Stimulated activated CD8-positive, alpha-beta memory T cell treated with anti-CD3 and anti-CD28 coated beads, Interleukin-12 subunit alpha, Interleukin-12 subunit beta, amount 100 ng/mL, for 24 hours (primary cell): ENCODE data around the gene MAGI2.

ENCODE experiments used
- DNase-seq: peaks from one replicate; pipeline ENCODE4 v3.0.0-alpha.2; 2020; ENCODE audit errors: extremely low read depth

The MAGI2 gene

GRCh38 chr7:78490524-78490923 lies 962.9 kb downstream of the MAGI2 start:
- DNase-seq, result no peak

GRCh38 chr7:78489476-78490240 lies 963.8 kb downstream of the MAGI2 start:
- DNase-seq, result no peak

GRCh38 chr7:78487464-78487863 lies 966.0 kb downstream of the MAGI2 start:
- no peak for DNase-seq

DNA sequence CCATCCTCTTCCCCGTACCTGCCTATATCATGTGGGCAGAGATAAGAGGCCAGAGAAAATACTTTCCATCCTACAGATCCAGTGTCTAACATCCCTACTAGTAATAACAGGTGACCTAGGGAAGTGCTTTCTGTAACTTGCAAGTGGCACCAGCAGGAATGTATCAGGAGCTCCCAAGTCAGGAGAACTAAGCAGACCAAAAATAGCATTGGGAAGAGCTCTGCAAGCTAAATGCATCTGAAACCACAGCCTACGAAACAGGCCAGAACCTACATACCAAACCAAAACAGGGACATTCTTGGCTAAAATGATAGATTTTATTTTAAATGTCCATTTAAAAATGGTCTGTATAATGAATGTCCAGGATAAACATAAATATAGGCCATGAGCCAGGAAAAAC lies 974.1 kb downstream of the MAGI2 start:
- no peak for DNase-seq

- no peak for DNase-seq
These were observed 976.5 kb downstream of the MAGI2 start for GRCh38 chr7:78476851-78477405.

DNA sequence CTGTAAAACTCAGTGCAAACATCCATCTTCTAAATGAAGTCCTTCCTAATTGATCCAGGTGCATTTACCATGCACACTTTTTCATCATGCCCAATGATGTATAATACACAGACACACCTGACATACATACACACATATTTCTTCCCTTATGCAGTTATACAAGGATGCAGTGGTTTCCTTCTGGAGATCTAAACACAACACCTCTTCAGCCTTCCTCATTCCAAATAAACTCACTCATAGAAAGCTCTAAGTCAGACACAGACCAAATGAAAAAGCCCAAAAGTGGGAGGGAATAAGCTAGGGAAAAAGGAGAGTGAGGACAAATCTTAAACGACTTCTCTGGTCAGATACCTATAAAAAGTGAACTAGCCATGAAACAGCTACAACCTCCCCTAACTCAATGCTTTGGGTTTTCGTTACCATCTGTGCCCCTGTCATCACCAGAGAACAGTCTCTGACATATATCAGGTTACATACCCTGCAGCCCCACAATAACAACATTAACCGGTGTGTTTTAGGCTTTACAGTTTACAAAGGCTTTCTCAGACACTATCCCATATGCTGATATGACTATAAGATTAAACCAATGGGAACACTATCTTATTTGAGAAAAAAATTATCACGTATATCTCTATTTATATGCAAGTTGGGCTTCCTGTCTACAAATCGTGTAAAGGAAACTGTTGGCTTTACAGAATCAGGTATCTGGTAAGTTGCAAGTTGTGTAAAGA lies 979.7 kb downstream of the MAGI2 start:
- DNase-seq, result no peak

GRCh38 chr7:78473021-78473420 lies 980.4 kb downstream of the MAGI2 start:
- DNase-seq, result no peak

GRCh38 chr7:78472519-78472918 lies 980.9 kb downstream of the MAGI2 start:
- no peak for DNase-seq

- no peak for DNase-seq
These were observed 987.6 kb downstream of the MAGI2 start for GRCh38 chr7:78465894-78466293.

DNA sequence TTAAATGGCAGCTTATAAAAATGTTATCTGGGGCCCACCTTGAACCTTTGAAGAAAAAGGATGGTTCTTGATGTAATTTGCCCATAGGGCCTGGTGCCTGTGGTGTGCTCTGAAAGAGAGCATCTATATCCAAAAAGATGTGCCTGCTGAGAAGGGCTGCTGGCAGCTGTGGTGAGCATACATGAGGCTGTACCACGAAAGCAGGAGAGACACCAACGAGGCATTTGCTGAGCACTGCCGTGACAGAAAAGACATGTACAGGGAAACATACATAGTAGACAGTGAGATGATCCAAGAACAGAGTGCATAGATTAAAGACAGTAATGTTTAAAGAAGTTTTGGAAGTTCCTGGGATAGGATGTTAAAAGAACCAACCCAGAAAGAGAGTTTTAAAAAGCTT lies 990.4 kb downstream of the MAGI2 start:
- no peak for DNase-seq

GRCh38 chr7:78450706-78451105 lies 1002.8 kb downstream of the MAGI2 start:
- no peak for DNase-seq

- no peak for DNase-seq
These were observed 1004.6 kb downstream of the MAGI2 start for GRCh38 chr7:78448911-78449310.

GRCh38 chr7:78444267-78444666 lies 1009.2 kb downstream of the MAGI2 start:
- DNase-seq, result no peak

DNA sequence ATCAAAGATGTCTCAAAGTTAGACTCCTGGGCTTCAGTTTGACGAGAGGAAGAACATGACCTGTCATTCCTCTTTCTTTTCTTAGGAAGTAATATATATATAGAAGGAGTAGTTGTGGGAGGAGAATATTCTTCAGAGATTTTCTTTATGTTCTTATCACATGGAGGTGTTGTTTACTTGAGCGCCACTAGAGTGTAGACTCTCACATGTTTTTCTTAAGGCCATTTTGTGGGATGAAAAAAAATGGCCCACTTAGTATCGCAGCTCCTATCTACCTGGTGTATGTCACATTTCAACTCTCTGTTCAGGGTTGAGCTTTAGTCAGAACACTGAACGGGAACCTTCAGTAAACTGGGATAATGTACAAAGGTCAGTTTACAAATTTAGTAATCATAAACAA lies 1009.7 kb downstream of the MAGI2 start:
- no peak for DNase-seq

- DNase-seq, result no peak
These were observed 1011.7 kb downstream of the MAGI2 start for GRCh38 chr7:78441737-78442136.

- DNase-seq, result no peak
These were observed 1015.0 kb downstream of the MAGI2 start for GRCh38 chr7:78438433-78438832.

DNA sequence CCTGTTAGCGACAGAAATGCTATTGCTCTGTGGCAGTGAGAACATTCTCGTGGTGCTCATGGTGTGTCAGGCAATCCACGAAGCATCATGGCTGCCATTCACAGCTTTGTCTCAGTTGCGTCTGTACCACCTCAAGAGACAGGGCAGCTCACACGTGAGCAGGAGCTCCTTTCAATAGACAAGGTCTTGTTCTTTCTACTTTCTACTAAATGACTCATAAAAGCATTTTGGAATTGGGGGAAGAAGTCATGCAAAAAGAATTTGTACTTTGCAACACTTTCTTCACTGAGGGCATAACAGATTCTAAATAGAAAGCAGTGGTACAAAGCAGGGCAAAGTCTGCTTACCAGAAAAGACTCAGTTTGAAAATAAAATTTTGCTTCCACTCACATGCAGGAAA lies 1016.3 kb downstream of the MAGI2 start:
- no peak for DNase-seq

GRCh38 chr7:78435355-78435754 lies 1018.1 kb downstream of the MAGI2 start:
- no peak for DNase-seq

DNA sequence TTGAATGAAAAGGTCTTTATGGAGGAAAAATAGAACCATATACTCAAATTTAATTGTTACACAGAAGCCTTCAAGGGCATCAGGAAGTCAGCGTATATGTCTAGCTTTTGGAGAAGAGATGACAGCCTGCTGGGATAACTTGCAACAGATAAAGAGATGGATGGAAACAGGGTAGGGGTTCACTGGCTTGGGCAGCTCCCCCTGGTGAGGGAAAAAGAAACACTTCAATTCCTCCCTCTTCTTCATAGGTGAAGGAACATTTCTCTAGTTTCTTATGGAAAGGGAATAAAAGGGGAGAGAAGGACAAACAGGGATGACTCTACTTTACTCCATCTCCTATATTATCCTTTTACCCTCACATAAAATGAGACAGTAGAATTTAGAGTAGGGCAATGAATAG lies 1019.2 kb downstream of the MAGI2 start:
- no peak for DNase-seq

DNA sequence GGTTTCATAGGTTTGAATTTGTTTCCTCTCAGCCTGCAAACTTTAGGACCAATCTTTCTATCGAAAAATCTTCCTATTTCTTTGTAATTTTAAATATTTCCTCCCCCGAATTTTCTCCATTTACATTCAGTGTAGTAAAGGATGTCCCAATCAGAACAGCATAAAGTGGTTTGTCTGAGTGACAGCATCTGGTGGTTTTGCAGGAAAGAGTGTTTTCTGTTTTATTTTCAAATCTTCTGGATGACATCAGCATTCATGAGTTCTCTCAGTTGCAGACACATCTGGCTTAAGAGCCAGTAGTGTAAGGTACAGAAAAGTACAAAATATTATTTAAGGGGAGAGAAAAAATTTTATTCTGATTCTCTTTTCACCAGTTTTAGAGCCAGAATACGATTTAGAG lies 1020.0 kb downstream of the MAGI2 start:
- no peak for DNase-seq

GRCh38 chr7:78429878-78430277 lies 1023.6 kb downstream of the MAGI2 start:
- no peak for DNase-seq

DNA sequence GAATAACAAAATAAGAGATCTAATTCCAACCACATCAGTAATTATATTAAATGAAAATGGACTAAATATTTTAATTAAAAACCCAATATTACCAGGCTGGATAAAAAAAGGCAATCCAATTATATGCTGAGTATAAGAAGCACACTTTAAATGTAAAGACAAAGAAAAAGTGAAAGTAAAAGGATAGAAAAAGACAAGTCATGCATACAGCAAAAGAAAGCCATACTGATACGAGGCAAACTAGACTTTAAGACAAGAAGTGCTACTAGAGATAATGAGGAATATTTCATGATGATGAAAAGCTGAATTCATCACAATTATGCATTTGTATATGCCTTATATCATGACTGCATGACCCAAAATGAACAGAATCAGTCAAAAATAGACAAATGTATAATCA lies 1026.3 kb downstream of the MAGI2 start:
- DNase-seq, result no peak

DNA sequence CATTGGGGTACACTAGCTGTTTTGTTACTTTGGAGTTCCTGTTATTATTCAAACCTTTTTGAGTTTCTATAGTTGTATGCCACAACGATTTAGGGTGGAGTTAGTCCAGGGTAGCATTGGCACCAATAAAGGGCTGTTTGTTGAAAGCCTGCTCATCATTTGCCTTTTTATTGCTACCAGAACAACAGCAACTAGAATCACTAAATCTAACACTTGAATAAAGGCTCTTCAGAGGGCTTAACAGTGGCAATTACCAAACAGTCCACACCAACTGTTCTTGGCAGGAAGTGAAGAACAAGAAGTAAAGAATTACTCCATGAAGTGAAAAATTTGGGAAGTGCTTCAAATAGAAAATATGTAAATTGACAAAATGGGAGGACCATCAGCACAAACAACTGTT lies 1033.5 kb downstream of the MAGI2 start:
- DNase-seq, result no peak
